Fibroblast of mammary gland (primary cell): ENCODE measurements around the gene RGS7BP.

Source experiments
- DNase-seq: peaks from one replicate; pipeline ENCODE4 v3.0.0-alpha.2; 2010; ENCODE audit warnings: low read depth
- H3K4me3 ChIP-seq: 2 replicates; pipeline ENCODE4 v1.5.1; 2011; ENCODE audit warnings: low read depth, mild to moderate bottlenecking, low read length, moderate library complexity; ENCODE audit not compliant: control insufficient read depth
- CTCF ChIP-seq: conservative IDR thresholded peaks from 2 replicates; pipeline ENCODE4 v1.5.1; 2011; ENCODE audit warnings: low read depth, low read length, inconsistent platforms; ENCODE audit not compliant: control insufficient read depth, insufficient read depth

Gene RGS7BP

GRCh38 chr5:64637837-64638443 is 132.1 kb downstream of the RGS7BP start:
- no peak for TF ChIP-seq CTCF
- DNase-seq = no peak
- H3K4me3 ChIP-seq = no peak overlapping the region

GRCh38 chr5:64644831-64645230 is 139.0 kb downstream of the RGS7BP start:
- DNase-seq = no peak
- TF ChIP-seq CTCF = no peak
- H3K4me3 ChIP-seq = no peak overlapping the region

- H3K4me3 ChIP-seq = no peak overlapping the region
- DNase-seq = no peak
- no peak for TF ChIP-seq CTCF
Observed at GRCh38 chr5:64646169-64646568, 140.4 kb downstream of the RGS7BP start.

GRCh38 chr5:64649512-64649911 is 143.7 kb downstream of the RGS7BP start:
- no peak for DNase-seq
- H3K4me3 ChIP-seq = no peak overlapping the region
- TF ChIP-seq CTCF = no peak

GRCh38 chr5:64653766-64654560 is 148.1 kb downstream of the RGS7BP start:
- H3K4me3 ChIP-seq = no peak overlapping the region
- DNase-seq = peak; percentile 46
- no peak for TF ChIP-seq CTCF

- no peak for DNase-seq
- no peak overlapping the region for H3K4me3 ChIP-seq
- TF ChIP-seq CTCF = no peak
Observed at GRCh38 chr5:64654561-64654938, 148.7 kb downstream of the RGS7BP start.

- no peak for DNase-seq
- TF ChIP-seq CTCF = no peak
- H3K4me3 ChIP-seq = no peak overlapping the region
Observed at GRCh38 chr5:64655596-64655995, 149.8 kb downstream of the RGS7BP start.
